Measurements from ENCODE around the gene USP3. TPM values are rescaled to one million over a fixed set of nuclear protein-coding genes. Genes with fewer than 3 reads are reported as not detected.

USP3 gene, protein sequence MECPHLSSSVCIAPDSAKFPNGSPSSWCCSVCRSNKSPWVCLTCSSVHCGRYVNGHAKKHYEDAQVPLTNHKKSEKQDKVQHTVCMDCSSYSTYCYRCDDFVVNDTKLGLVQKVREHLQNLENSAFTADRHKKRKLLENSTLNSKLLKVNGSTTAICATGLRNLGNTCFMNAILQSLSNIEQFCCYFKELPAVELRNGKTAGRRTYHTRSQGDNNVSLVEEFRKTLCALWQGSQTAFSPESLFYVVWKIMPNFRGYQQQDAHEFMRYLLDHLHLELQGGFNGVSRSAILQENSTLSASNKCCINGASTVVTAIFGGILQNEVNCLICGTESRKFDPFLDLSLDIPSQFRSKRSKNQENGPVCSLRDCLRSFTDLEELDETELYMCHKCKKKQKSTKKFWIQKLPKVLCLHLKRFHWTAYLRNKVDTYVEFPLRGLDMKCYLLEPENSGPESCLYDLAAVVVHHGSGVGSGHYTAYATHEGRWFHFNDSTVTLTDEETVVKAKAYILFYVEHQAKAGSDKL
- polyA plus RNA-seq = 8.3 to 19.9 TPM (median 16.2 TPM) in 3 replicates
- 57.4 TPM for polyA plus RNA-seq (2011; ENCODE audit: low read depth)
- 10.6 and 17.3 TPM in 2 replicates for polyA plus RNA-seq (2011; cell fraction: cytosol; rRNA removed)
- polyA plus RNA-seq (2011; cell fraction: nucleus; rRNA removed) = 29.1 and 32.3 TPM in 2 replicates
- polyA plus RNA-seq (2012; ENCODE audit: low replicate concordance) = 18.0 and 25.1 TPM in 2 replicates
- 12.1 to 23.0 TPM (median 19.0 TPM) in 3 replicates for polyA minus RNA-seq
- polyA minus RNA-seq (2011; cell fraction: cytosol; rRNA and poly(A)+ RNA removed) = 6.3 TPM
- 20.5 and 31.2 TPM in 2 replicates for polyA minus RNA-seq (2011; cell fraction: nucleus; rRNA and poly(A)+ RNA removed)

- Histone ChIP-seq H3K79me2 (ENCODE audit: control insufficient read depth, insufficient read depth, low read length) (peaks cover 47% of the 10 kb centered on the region), H3K4me1 (ENCODE audit: control insufficient read depth, extremely low read depth, insufficient read depth, low read length) (peaks cover 54% of the 10 kb centered on the region), H4K20me1 (ENCODE audit: control insufficient read depth, extremely low read depth, insufficient read depth, low read length) (no peaks in the 10 kb centered on the region), H2AFZ (ENCODE audit: control insufficient read depth, low read length) (peak within 1 kb of the TSS; percentile 57), H3K36me3 (ENCODE audit: control insufficient read depth in 2 of 2, extremely low read depth in 1 of 2, insufficient read depth in 2 of 2, low read length in 2 of 2) (no peaks in the 10 kb centered on the region), H3K4me2 (ENCODE audit: control insufficient read depth, extremely low read depth, insufficient read depth, low read depth, low read length) (peak within 1 kb of the TSS; percentile 99), H3K27me3 (ENCODE audit: control insufficient read depth, extremely low read depth, insufficient read depth, low read length) (no peaks in the 10 kb centered on the region), H3K9me3 (ENCODE audit: control insufficient read depth, low read depth, low read length) (no peaks in the 10 kb centered on the region), H3K9me1 (ENCODE audit: control insufficient read depth, extremely low read depth, insufficient read depth, low read length) (no peaks in the 10 kb centered on the region), H3K9ac (ENCODE audit: control insufficient read depth, extremely low read depth, insufficient read depth, low read length) (peak within 1 kb of the TSS; percentile 92), H3K27ac (ENCODE audit: control insufficient read depth, insufficient read depth, low read length) (peak within 1 kb of the TSS; percentile 84), H3K4me3 (ENCODE audit: control insufficient read depth in 2 of 3, extremely low read depth in 1 of 3, insufficient read depth in 2 of 3, low read depth in 1 of 3, low read length in 3 of 3) (peak within 1 kb of the TSS; percentile 73 to 83 (median 80))
- DNase-seq (ENCODE audit: low read depth, low spot score) (no peak), FAIRE-seq (no peak)
- dilution Hi-C loops (cut with MboI; ENCODE audit: extremely low pct_ligation_motif_present, low sequenced_read_pairs) = no loop called here
- TF ChIP-seq, protein P1, sequence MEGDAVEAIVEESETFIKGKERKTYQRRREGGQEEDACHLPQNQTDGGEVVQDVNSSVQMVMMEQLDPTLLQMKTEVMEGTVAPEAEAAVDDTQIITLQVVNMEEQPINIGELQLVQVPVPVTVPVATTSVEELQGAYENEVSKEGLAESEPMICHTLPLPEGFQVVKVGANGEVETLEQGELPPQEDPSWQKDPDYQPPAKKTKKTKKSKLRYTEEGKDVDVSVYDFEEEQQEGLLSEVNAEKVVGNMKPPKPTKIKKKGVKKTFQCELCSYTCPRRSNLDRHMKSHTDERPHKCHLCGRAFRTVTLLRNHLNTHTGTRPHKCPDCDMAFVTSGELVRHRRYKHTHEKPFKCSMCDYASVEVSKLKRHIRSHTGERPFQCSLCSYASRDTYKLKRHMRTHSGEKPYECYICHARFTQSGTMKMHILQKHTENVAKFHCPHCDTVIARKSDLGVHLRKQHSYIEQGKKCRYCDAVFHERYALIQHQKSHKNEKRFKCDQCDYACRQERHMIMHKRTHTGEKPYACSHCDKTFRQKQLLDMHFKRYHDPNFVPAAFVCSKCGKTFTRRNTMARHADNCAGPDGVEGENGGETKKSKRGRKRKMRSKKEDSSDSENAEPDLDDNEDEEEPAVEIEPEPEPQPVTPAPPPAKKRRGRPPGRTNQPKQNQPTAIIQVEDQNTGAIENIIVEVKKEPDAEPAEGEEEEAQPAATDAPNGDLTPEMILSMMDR (optimal IDR thresholded peaks at IDR 0.05 in 1 of 3, IDR thresholded peaks at IDR 0.05 in 1 of 3, conservative IDR thresholded peaks at IDR 0.05 in 1 of 3; ENCODE audit: extremely low read depth in 1 of 3, insufficient read depth in 2 of 3, low read length in 3 of 3) = peak in 1 of 3 experiments; percentile 27
- TF ChIP-seq EZH2 (IDR thresholded peaks at IDR 0.05; ENCODE audit: low read length) = no peak
These were observed at the start of gene USP3 for GRCh38 chr15:63504247-63504978. TSS of gene USP3 (plus strand) at chr15:63504593. CDS start at chr15:63504740, 147 bp downstream.

GRCh38 chr15:63456258-63456657, 48.1 kb upstream of the USP3 start:
- H3K79me2 ChIP-seq (ENCODE audit: control insufficient read depth, insufficient read depth, low read length) = no peaks in the 10 kb centered on the region
- TF ChIP-seq EZH2 (IDR thresholded peaks at IDR 0.05; ENCODE audit: low read length) = no peak
- TF ChIP-seq, protein P1 (optimal IDR thresholded peaks at IDR 0.05 in 1 of 3, IDR thresholded peaks at IDR 0.05 in 1 of 3, conservative IDR thresholded peaks at IDR 0.05 in 1 of 3; ENCODE audit: extremely low read depth in 1 of 3, insufficient read depth in 2 of 3, low read length in 3 of 3) = no peak
- no peak overlapping the region for H3K27ac ChIP-seq (ENCODE audit: control insufficient read depth, insufficient read depth, low read length)
- peaks cover 5% of the 10 kb centered on the region for H3K27me3 ChIP-seq (ENCODE audit: control insufficient read depth, extremely low read depth, insufficient read depth, low read length)
- no peaks in the 10 kb centered on the region for H3K36me3 ChIP-seq (ENCODE audit: control insufficient read depth in 2 of 2, extremely low read depth in 1 of 2, insufficient read depth in 2 of 2, low read length in 2 of 2)
- H3K9me3 ChIP-seq (ENCODE audit: control insufficient read depth, low read depth, low read length) = no peaks in the 10 kb centered on the region
- H3K9ac ChIP-seq (ENCODE audit: control insufficient read depth, extremely low read depth, insufficient read depth, low read length) = no peak overlapping the region
- no peak overlapping the region for H3K4me3 ChIP-seq (ENCODE audit: control insufficient read depth in 2 of 3, extremely low read depth in 1 of 3, insufficient read depth in 2 of 3, low read depth in 1 of 3, low read length in 3 of 3)
- DNase-seq (ENCODE audit: low read depth, low spot score) (no peak), FAIRE-seq (no peak)
- no peak overlapping the region for H3K4me2 ChIP-seq (ENCODE audit: control insufficient read depth, extremely low read depth, insufficient read depth, low read depth, low read length)
- no peaks in the 10 kb centered on the region for H4K20me1 ChIP-seq (ENCODE audit: control insufficient read depth, extremely low read depth, insufficient read depth, low read length)
- H3K4me1 ChIP-seq (ENCODE audit: control insufficient read depth, extremely low read depth, insufficient read depth, low read length) = no peaks in the 10 kb centered on the region
- H2AFZ ChIP-seq (ENCODE audit: control insufficient read depth, low read length) = no peak overlapping the region
- dilution Hi-C loops (cut with MboI; ENCODE audit: extremely low pct_ligation_motif_present, low sequenced_read_pairs) = no loop called here
- no peaks in the 10 kb centered on the region for H3K9me1 ChIP-seq (ENCODE audit: control insufficient read depth, extremely low read depth, insufficient read depth, low read length)

All from keratinocyte (primary cell).